Endothelial cell (in vitro differentiated cells): ENCODE measurements around the gene SSR4. TPM values are rescaled to one million over a fixed set of nuclear protein-coding genes. Genes with fewer than 3 reads are reported as not detected.

Experiments used
- DNase-seq: peaks from one replicate; pipeline ENCODE4 v3.0.0; 2021; ENCODE audit warnings: low spot score
- H3K27ac Mint-ChIP-seq: one replicate; pipeline ENCODE4 v1.8.0; 2021; ENCODE audit warnings: mixed read lengths, inconsistent platforms; ENCODE audit not compliant: unreplicated experiment
- H3K27me3 Mint-ChIP-seq: one replicate; pipeline ENCODE4 v1.8.0; 2021; ENCODE audit warnings: mild to moderate bottlenecking, moderate library complexity, mixed read lengths, inconsistent platforms; ENCODE audit not compliant: unreplicated experiment
- H3K36me3 Mint-ChIP-seq: one replicate; pipeline ENCODE4 v1.8.0; 2021; ENCODE audit warnings: mild to moderate bottlenecking, low read depth, mixed read lengths, inconsistent platforms; ENCODE audit not compliant: unreplicated experiment
- H3K4me1 Mint-ChIP-seq: one replicate; pipeline ENCODE4 v1.8.0; 2021; ENCODE audit warnings: mild to moderate bottlenecking, mixed read lengths, inconsistent platforms; ENCODE audit not compliant: unreplicated experiment
- H3K4me3 Mint-ChIP-seq: one replicate; pipeline ENCODE4 v1.8.0; 2021; ENCODE audit warnings: mild to moderate bottlenecking, mixed read lengths, inconsistent platforms; ENCODE audit not compliant: unreplicated experiment
- H3K9me3 Mint-ChIP-seq: one replicate; pipeline ENCODE4 v1.8.0; 2021; ENCODE audit warnings: mixed read lengths, inconsistent platforms; ENCODE audit not compliant: unreplicated experiment
- total RNA-seq: library from RNA; stranded (reverse); fragmentation: NEBNext Ultra II Directional; extraction: Animal tissue kit (Norgen Biotek cat#: 25700); gene quantifications from one replicate; pipeline ENCODE4 v1.2.1, GENCODE V29; 2021; ENCODE audit not compliant: unreplicated experiment
- TF ChIP-seq, protein P1 (sequence below): fragments of 200-600 bp; sonication (generic); IDR thresholded peaks from one replicate; pipeline ENCODE4 v1.5.0; 2021; ENCODE audit warnings: antibody characterized with exemption; ENCODE audit not compliant: unreplicated experiment

The SSR4 gene
- total RNA-seq, 1 donor from 2014 or later: 243 TPM

- H3K27me3 Mint-ChIP-seq: peaks cover 1% of the 10 kb centered on the region
- no peak overlapping the region for H3K27ac Mint-ChIP-seq
- H3K4me3 Mint-ChIP-seq: no peak overlapping the region
- TF ChIP-seq, protein P1, sequence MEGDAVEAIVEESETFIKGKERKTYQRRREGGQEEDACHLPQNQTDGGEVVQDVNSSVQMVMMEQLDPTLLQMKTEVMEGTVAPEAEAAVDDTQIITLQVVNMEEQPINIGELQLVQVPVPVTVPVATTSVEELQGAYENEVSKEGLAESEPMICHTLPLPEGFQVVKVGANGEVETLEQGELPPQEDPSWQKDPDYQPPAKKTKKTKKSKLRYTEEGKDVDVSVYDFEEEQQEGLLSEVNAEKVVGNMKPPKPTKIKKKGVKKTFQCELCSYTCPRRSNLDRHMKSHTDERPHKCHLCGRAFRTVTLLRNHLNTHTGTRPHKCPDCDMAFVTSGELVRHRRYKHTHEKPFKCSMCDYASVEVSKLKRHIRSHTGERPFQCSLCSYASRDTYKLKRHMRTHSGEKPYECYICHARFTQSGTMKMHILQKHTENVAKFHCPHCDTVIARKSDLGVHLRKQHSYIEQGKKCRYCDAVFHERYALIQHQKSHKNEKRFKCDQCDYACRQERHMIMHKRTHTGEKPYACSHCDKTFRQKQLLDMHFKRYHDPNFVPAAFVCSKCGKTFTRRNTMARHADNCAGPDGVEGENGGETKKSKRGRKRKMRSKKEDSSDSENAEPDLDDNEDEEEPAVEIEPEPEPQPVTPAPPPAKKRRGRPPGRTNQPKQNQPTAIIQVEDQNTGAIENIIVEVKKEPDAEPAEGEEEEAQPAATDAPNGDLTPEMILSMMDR: no peak
- H3K36me3 Mint-ChIP-seq: peaks cover 5% of the 10 kb centered on the region
- no peaks in the 10 kb centered on the region for H3K9me3 Mint-ChIP-seq
- DNase-seq: no peak
- H3K4me1 Mint-ChIP-seq: peaks cover 5% of the 10 kb centered on the region
Measured at GRCh38 chrX:153791104-153791852, 3.2 kb upstream of the SSR4 start.

GRCh38 chrX:153792368-153792767, 2.1 kb upstream of the SSR4 start:
- no peak overlapping the region for H3K4me3 Mint-ChIP-seq
- peaks cover 1% of the 10 kb centered on the region for H3K27me3 Mint-ChIP-seq

GRCh38 chrX:153793291-153793690, 1.2 kb upstream of the SSR4 start:
- Mint-ChIP-seq H3K4me3 (peak overlapping the region; percentile 92), H3K9me3 (no peaks in the 10 kb centered on the region), H3K27me3 (peaks cover 3% of the 10 kb centered on the region), H3K36me3 (no peaks in the 10 kb centered on the region), H3K4me1 (peaks cover 5% of the 10 kb centered on the region), H3K27ac (peak overlapping the region; percentile 81)
- TF ChIP-seq, protein P1: no peak
- DNase-seq: no peak

More at GRCh38 chrX:153792368-153792767, 2.1 kb upstream of the SSR4 start:
- H3K4me1 Mint-ChIP-seq: peaks cover 5% of the 10 kb centered on the region
- H3K27ac Mint-ChIP-seq: no peak overlapping the region
- no peak for DNase-seq
- H3K9me3 Mint-ChIP-seq: no peaks in the 10 kb centered on the region
- TF ChIP-seq, protein P1: no peak
- H3K36me3 Mint-ChIP-seq: no peaks in the 10 kb centered on the region

- Mint-ChIP-seq H3K36me3 (no peaks in the 10 kb centered on the region), H3K27ac (no peak overlapping the region), H3K9me3 (no peaks in the 10 kb centered on the region), H3K4me1 (peaks cover 5% of the 10 kb centered on the region), H3K27me3 (peaks cover 3% of the 10 kb centered on the region), H3K4me3 (peak overlapping the region; percentile 95)
- no peak for DNase-seq
- TF ChIP-seq, protein P1: no peak
Measured at GRCh38 chrX:153794897-153795816, 689 bp downstream of the SSR4 start.
